MV-4-11 (cell line): ENCODE results near the gene SEMA4B.
A peak's percentile ranks its signal among the peaks of the same experiment; 100 is the strongest.
"Not testable (repeated sequence)": the region's sequence is repeated elsewhere in the genome, so short reads cannot be mapped to it uniquely, and the experiment has no call there.

Source experiments
- DNase-seq: peaks from one replicate; lab custom pipeline; 2025; lab: John Stamatoyannopoulos, UW

The SEMA4B gene

GRCh38 chr15:90184119-90184785, 16.9 kb upstream of the SEMA4B start:
- no peak for DNase-seq

- DNase-seq: peak; percentile 33
Observed at GRCh38 chr15:90184786-90185704, 16.1 kb upstream of the SEMA4B start.

- DNase-seq: no peak
Observed at GRCh38 chr15:90187257-90187868, 13.8 kb upstream of the SEMA4B start.

GRCh38 chr15:90188065-90188464, 13.1 kb upstream of the SEMA4B start:
- not testable (repeated sequence) for DNase-seq

GRCh38 chr15:90188914-90189748, 12.0 kb upstream of the SEMA4B start:
- peak; percentile 93 for DNase-seq

- DNase-seq: no peak
Observed at GRCh38 chr15:90189781-90190467, 11.2 kb upstream of the SEMA4B start.

GRCh38 chr15:90190606-90191343, 10.4 kb upstream of the SEMA4B start:
- DNase-seq: no peak

- DNase-seq: no peak
Observed at GRCh38 chr15:90191344-90191687, 9.8 kb upstream of the SEMA4B start.

GRCh38 chr15:90191794-90192509, 9.2 kb upstream of the SEMA4B start:
- peak; percentile 76 for DNase-seq

GRCh38 chr15:90192961-90193786, 8.0 kb upstream of the SEMA4B start:
- peak; percentile 73 for DNase-seq

GRCh38 chr15:90194655-90195054, 6.5 kb upstream of the SEMA4B start:
- no peak for DNase-seq

GRCh38 chr15:90200534-90201129, 498 bp upstream of the SEMA4B start:
- no peak for DNase-seq

GRCh38 chr15:90201944-90202375, 830 bp downstream of the SEMA4B start:
- DNase-seq: no peak

- no peak for DNase-seq
Observed at GRCh38 chr15:90202929-90203328, 1.8 kb downstream of the SEMA4B start.

GRCh38 chr15:90203473-90203872, 2.3 kb downstream of the SEMA4B start:
- DNase-seq: no peak

GRCh38 chr15:90203922-90204321, 2.8 kb downstream of the SEMA4B start:
- no peak for DNase-seq

GRCh38 chr15:90205050-90205848, 4.1 kb downstream of the SEMA4B start:
- no peak for DNase-seq

GRCh38 chr15:90205886-90206285, 4.8 kb downstream of the SEMA4B start:
- peak; percentile 70 for DNase-seq
